GM23338 (cell line): Measurements from ENCODE around the gene MYL5.

Source experiments
- EZH2 ChIP-seq: fragments of 200-600 bp; sonication (generic); IDR thresholded peaks from one replicate; pipeline ENCODE4 v1.8.0; 2017; ENCODE audit warnings: antibody characterized with exemption, mild to moderate bottlenecking, low read depth; ENCODE audit not compliant: unreplicated experiment
- EZH2phosphoT487 ChIP-seq: fragments of 200-600 bp; sonication (generic); IDR thresholded peaks from one replicate; pipeline ENCODE4 v1.8.1; 2018; ENCODE audit warnings: antibody characterized with exemption; ENCODE audit not compliant: unreplicated experiment
- NANOG ChIP-seq: IDR thresholded peaks from 2 replicates; pipeline ENCODE4 v1.6.1; 2016; ENCODE audit warnings: antibody characterized with exemption, borderline replicate concordance
- POLR2AphosphoS5 ChIP-seq: IDR thresholded peaks from 2 replicates; pipeline ENCODE4 v1.6.1; 2016; ENCODE audit warnings: antibody characterized with exemption, low read depth
- TF ChIP-seq, protein P1 (sequence below), 2 experiments: fragments of 200-600 bp in 1 of 2; sonication (generic) in 1 of 2; conservative IDR thresholded peaks; 2 replicates each; pipeline versions ENCODE4 v1.5.1 to v1.6.1; 2016 to 2017; ENCODE audit warnings: antibody characterized with exemption in 2 of 2, low read depth in 2 of 2, mild to moderate bottlenecking in 2 of 2, moderate library complexity in 1 of 2
- TF ChIP-seq, protein P2 (sequence below): IDR thresholded peaks from one replicate; pipeline ENCODE4 v1.6.1; 2018; ENCODE audit warnings: antibody characterized with exemption; ENCODE audit not compliant: unreplicated experiment

DNA sequence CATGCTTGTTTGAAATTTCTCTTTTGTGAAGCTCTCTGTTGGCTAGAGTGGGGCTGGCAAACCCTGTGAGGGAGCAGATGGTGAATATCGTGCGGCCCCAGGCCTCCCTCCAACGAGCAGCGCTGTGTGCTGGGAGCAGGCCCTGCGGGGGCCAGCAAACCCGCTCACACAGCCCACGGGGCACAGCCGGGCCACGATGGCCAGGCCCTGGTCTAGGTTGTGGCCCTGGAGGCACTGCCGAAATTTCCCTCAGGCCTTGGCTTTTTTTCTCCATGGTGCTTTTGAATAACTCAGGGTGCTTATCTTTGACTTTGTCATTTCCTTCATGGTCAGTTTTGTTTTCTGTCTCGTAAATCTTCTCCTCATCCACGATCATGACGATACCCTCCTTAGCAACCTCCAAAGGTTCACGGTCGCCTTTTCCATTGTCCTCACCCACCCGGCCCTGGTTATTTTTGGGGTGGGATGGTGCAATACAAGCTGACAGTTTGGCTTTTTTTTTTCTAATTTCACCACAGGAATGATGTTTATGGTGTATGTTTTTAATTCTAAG lies 52.0 kb downstream of the MYL5 start:
- TF ChIP-seq, protein P1, sequence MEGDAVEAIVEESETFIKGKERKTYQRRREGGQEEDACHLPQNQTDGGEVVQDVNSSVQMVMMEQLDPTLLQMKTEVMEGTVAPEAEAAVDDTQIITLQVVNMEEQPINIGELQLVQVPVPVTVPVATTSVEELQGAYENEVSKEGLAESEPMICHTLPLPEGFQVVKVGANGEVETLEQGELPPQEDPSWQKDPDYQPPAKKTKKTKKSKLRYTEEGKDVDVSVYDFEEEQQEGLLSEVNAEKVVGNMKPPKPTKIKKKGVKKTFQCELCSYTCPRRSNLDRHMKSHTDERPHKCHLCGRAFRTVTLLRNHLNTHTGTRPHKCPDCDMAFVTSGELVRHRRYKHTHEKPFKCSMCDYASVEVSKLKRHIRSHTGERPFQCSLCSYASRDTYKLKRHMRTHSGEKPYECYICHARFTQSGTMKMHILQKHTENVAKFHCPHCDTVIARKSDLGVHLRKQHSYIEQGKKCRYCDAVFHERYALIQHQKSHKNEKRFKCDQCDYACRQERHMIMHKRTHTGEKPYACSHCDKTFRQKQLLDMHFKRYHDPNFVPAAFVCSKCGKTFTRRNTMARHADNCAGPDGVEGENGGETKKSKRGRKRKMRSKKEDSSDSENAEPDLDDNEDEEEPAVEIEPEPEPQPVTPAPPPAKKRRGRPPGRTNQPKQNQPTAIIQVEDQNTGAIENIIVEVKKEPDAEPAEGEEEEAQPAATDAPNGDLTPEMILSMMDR (conservative IDR thresholded peaks at IDR 0.05; ENCODE audit: low read depth in 2 of 2) = no peak
- no peak for TF ChIP-seq EZH2
- no peak for TF ChIP-seq NANOG
- no peak for TF ChIP-seq POLR2AphosphoS5
- no peak for TF ChIP-seq EZH2phosphoT487
- TF ChIP-seq, protein P2, sequence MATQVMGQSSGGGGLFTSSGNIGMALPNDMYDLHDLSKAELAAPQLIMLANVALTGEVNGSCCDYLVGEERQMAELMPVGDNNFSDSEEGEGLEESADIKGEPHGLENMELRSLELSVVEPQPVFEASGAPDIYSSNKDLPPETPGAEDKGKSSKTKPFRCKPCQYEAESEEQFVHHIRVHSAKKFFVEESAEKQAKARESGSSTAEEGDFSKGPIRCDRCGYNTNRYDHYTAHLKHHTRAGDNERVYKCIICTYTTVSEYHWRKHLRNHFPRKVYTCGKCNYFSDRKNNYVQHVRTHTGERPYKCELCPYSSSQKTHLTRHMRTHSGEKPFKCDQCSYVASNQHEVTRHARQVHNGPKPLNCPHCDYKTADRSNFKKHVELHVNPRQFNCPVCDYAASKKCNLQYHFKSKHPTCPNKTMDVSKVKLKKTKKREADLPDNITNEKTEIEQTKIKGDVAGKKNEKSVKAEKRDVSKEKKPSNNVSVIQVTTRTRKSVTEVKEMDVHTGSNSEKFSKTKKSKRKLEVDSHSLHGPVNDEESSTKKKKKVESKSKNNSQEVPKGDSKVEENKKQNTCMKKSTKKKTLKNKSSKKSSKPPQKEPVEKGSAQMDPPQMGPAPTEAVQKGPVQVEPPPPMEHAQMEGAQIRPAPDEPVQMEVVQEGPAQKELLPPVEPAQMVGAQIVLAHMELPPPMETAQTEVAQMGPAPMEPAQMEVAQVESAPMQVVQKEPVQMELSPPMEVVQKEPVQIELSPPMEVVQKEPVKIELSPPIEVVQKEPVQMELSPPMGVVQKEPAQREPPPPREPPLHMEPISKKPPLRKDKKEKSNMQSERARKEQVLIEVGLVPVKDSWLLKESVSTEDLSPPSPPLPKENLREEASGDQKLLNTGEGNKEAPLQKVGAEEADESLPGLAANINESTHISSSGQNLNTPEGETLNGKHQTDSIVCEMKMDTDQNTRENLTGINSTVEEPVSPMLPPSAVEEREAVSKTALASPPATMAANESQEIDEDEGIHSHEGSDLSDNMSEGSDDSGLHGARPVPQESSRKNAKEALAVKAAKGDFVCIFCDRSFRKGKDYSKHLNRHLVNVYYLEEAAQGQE = no peak
